GM23338 (cell line): Measurements from ENCODE around the gene PIBF1. TPM values are rescaled to one million over a fixed set of nuclear protein-coding genes. Genes with fewer than 3 reads are reported as not detected.

Source experiments
- ATAC-seq: fragments of 200-7000 bp; cut with Tn5 transposase; 3 replicates; pipeline ENCODE4 v1.9.1; 2020
- DNase-seq: peaks from one replicate; pipeline ENCODE4 v3.0.0-alpha.2; 2015; ENCODE audit warnings: low spot score
- H2AFZ ChIP-seq: fragments of 200-600 bp; sonication (generic); 2 replicates; pipeline ENCODE4 v1.8.0; 2016; ENCODE audit warnings: antibody characterized with exemption, mild to moderate bottlenecking, moderate library complexity
- H3F3A ChIP-seq: fragments of 200-600 bp; sonication (generic); replicated peaks from 2 replicates; pipeline ENCODE4 v1.8.0; 2017; ENCODE audit warnings: antibody characterized with exemption, mixed run types, low read depth
- H3K27ac ChIP-seq: fragments of 200-600 bp; sonication (generic); 2 replicates; pipeline ENCODE4 v1.6.1; 2016; ENCODE audit warnings: low read depth
- H3K27me3 ChIP-seq: fragments of 200-600 bp; sonication (generic); 2 replicates; pipeline ENCODE4 v1.8.0; 2016; ENCODE audit warnings: mild to moderate bottlenecking, mixed run types, moderate library complexity; ENCODE audit not compliant: insufficient read depth
- H3K36me3 ChIP-seq: fragments of 200-600 bp; sonication (generic); 2 replicates; pipeline ENCODE4 v1.8.0; 2016; ENCODE audit warnings: mild to moderate bottlenecking; ENCODE audit not compliant: insufficient read depth
- H3K4me1 ChIP-seq: fragments of 200-600 bp; sonication (generic); 2 replicates; pipeline ENCODE4 v1.8.0; 2016; ENCODE audit warnings: mild to moderate bottlenecking, moderate library complexity; ENCODE audit not compliant: insufficient read depth
- H3K4me2 ChIP-seq: fragments of 200-600 bp; sonication (generic); 2 replicates; pipeline ENCODE4 v1.7.1; 2017; ENCODE audit warnings: mixed run types
- H3K4me3 ChIP-seq: fragments of 200-600 bp; sonication (generic); 2 replicates; pipeline ENCODE4 v1.6.1; 2016; ENCODE audit warnings: mixed run types
- H3K79me2 ChIP-seq: fragments of 200-600 bp; sonication (generic); replicated peaks from 2 replicates; pipeline ENCODE4 v1.8.0; 2017; ENCODE audit warnings: mild to moderate bottlenecking; ENCODE audit not compliant: insufficient read depth
- H3K9me2 ChIP-seq: fragments of 200-600 bp; sonication (generic); 2 replicates; pipeline ENCODE4 v1.8.0; 2017; ENCODE audit not compliant: insufficient read depth
- H4K20me1 ChIP-seq: fragments of 200-600 bp; sonication (generic); replicated peaks from 2 replicates; pipeline ENCODE4 v1.8.0; 2017; ENCODE audit warnings: mild to moderate bottlenecking; ENCODE audit not compliant: insufficient read depth
- H3K27ac Mint-ChIP-seq: 2 replicates; pipeline ENCODE4 v1.8.0; 2020; ENCODE audit warnings: inconsistent platforms, mild to moderate bottlenecking, moderate library complexity, mixed read lengths
- H3K27me3 Mint-ChIP-seq: 3 replicates; pipeline ENCODE4 v1.8.0; 2022; ENCODE audit warnings: low read depth, mild to moderate bottlenecking, moderate library complexity, mixed read lengths, inconsistent platforms; ENCODE audit not compliant: insufficient read depth, poor library complexity
- H3K36me3 Mint-ChIP-seq: 3 replicates; pipeline ENCODE4 v1.8.0; 2021; ENCODE audit warnings: low read depth, mild to moderate bottlenecking, inconsistent platforms, moderate library complexity, mixed read lengths
- H3K4me1 Mint-ChIP-seq: 3 replicates; pipeline ENCODE4 v1.8.0; 2020; ENCODE audit warnings: mild to moderate bottlenecking, inconsistent platforms, mixed read lengths
- H3K4me3 Mint-ChIP-seq: 3 replicates; pipeline ENCODE4 v1.8.0; 2021; ENCODE audit warnings: moderate library complexity, mild to moderate bottlenecking, inconsistent platforms, mixed read lengths
- H3K9me3 Mint-ChIP-seq: 3 replicates; pipeline ENCODE4 v1.8.0; 2020; ENCODE audit warnings: moderate library complexity, mild to moderate bottlenecking, inconsistent platforms, mixed read lengths
- CREB1 ChIP-seq: fragments of 250-450 bp; sonication (Bioruptor Pico); IDR thresholded peaks from 2 replicates; pipeline ENCODE4 v1.5.0; 2020; ENCODE audit warnings: low read depth, mild to moderate bottlenecking, moderate library complexity
- ETS1 ChIP-seq: IDR thresholded peaks from 2 replicates; pipeline ENCODE4 v1.6.1; 2016; ENCODE audit warnings: antibody characterized with exemption
- JUNB ChIP-seq: IDR thresholded peaks from one replicate; pipeline ENCODE4 v1.6.1; 2016; ENCODE audit warnings: antibody characterized with exemption; ENCODE audit not compliant: unreplicated experiment
- NANOG ChIP-seq: IDR thresholded peaks from 2 replicates; pipeline ENCODE4 v1.6.1; 2016; ENCODE audit warnings: antibody characterized with exemption, borderline replicate concordance
- POLR2AphosphoS5 ChIP-seq: IDR thresholded peaks from 2 replicates; pipeline ENCODE4 v1.6.1; 2016; ENCODE audit warnings: antibody characterized with exemption, low read depth
- STAT1 ChIP-seq: IDR thresholded peaks from one replicate; pipeline ENCODE4 v1.6.1; 2016; ENCODE audit warnings: antibody characterized with exemption; ENCODE audit not compliant: unreplicated experiment
- ZNF462 ChIP-seq: fragments of 250-450 bp; sonication (Bioruptor Pico); IDR thresholded peaks from 2 replicates; pipeline ENCODE4 v1.5.0; 2020; ENCODE audit warnings: mild to moderate bottlenecking, moderate library complexity
- polyA plus RNA-seq: library from polyadenylated mRNA; unstranded; fragments of >200 nt; fragmentation: Nextera tagmentation; extraction: Ambion mirVana; gene quantifications from 2 replicates; pipeline ENCODE4 v1.2.1, GENCODE V29; 2016
- total RNA-seq: library from RNA; depleted of rRNA; stranded (reverse); fragments of >200 nt; shearing (Covaris generic); gene quantifications from 2 replicates; pipeline ENCODE4 v1.2.3, GENCODE V29; 2014
- TF ChIP-seq, protein P1 (sequence below): IDR thresholded peaks from one replicate; pipeline ENCODE4 v1.6.1; 2018; ENCODE audit warnings: antibody characterized with exemption; ENCODE audit not compliant: unreplicated experiment
- TF ChIP-seq, protein P2 (sequence below), 2 experiments: fragments of 200-600 bp in 1 of 2; sonication (generic) in 1 of 2; conservative IDR thresholded peaks; 2 replicates each; pipeline versions ENCODE4 v1.5.1 to v1.6.1; 2016 to 2017; ENCODE audit warnings: antibody characterized with exemption in 2 of 2, low read depth in 2 of 2, mild to moderate bottlenecking in 2 of 2, moderate library complexity in 1 of 2

PIBF1 gene
- total and polyA plus RNA-seq, 2 experiments from 2014 or later: 14.9 to 22.6 TPM

GRCh38 chr13:72823724-72824123 lies 41.8 kb downstream of the PIBF1 start (continued):
- TF ChIP-seq ZNF462 (CRISPR knock-in tag): no peak
- TF ChIP-seq CREB1 (CRISPR knock-in tag): no peak

DNA sequence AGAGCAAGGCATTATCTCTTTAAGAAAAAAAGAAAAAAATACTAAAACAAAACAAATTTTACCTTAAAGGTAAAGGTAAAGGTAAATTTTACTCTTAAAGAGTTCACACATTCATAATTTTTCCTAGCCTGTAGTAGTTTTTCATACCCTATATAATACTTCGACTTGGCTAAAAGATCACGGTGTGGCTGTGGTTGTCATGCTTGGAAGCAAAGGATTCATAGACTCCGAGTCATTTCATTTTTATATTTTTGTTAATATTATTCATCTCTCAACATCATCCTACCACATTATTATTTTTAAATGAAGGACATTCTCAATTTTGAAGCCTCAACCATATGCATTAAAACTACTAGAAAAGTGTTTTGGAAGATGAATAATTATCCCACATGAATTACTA lies 52.7 kb downstream of the PIBF1 start:
- H4K20me1 ChIP-seq: 0 out of 2 replicates have a peak, but pooled peaks cover 2% of the 10 kb centered on the region
- no peaks in the 10 kb centered on the region for H3K36me3 ChIP-seq
- H3K9me3 Mint-ChIP-seq: no peaks in the 10 kb centered on the region
- H3K27ac Mint-ChIP-seq: no peak overlapping the region
- H3K79me2 ChIP-seq: peaks cover 8% of the 10 kb centered on the region
- H3K36me3 Mint-ChIP-seq: peaks cover 19% of the 10 kb centered on the region
- H3K27me3 Mint-ChIP-seq: no peaks in the 10 kb centered on the region
- no peak for DNase-seq
- H3K4me1 ChIP-seq: no peaks in the 10 kb centered on the region
- no peak overlapping the region for H3K4me3 ChIP-seq
- no peak overlapping the region for H2AFZ ChIP-seq
- no peaks in the 10 kb centered on the region for H3K4me1 Mint-ChIP-seq
- H3F3A ChIP-seq: no peaks in the 10 kb centered on the region
- H3K27me3 ChIP-seq: no peaks in the 10 kb centered on the region
- no peak for ATAC-seq
- no peaks in the 10 kb centered on the region for H3K9me2 ChIP-seq
- H3K27ac ChIP-seq: no peak overlapping the region
- H3K4me2 ChIP-seq: no peak overlapping the region
- no peak overlapping the region for H3K4me3 Mint-ChIP-seq
- TF ChIP-seq, protein P1, sequence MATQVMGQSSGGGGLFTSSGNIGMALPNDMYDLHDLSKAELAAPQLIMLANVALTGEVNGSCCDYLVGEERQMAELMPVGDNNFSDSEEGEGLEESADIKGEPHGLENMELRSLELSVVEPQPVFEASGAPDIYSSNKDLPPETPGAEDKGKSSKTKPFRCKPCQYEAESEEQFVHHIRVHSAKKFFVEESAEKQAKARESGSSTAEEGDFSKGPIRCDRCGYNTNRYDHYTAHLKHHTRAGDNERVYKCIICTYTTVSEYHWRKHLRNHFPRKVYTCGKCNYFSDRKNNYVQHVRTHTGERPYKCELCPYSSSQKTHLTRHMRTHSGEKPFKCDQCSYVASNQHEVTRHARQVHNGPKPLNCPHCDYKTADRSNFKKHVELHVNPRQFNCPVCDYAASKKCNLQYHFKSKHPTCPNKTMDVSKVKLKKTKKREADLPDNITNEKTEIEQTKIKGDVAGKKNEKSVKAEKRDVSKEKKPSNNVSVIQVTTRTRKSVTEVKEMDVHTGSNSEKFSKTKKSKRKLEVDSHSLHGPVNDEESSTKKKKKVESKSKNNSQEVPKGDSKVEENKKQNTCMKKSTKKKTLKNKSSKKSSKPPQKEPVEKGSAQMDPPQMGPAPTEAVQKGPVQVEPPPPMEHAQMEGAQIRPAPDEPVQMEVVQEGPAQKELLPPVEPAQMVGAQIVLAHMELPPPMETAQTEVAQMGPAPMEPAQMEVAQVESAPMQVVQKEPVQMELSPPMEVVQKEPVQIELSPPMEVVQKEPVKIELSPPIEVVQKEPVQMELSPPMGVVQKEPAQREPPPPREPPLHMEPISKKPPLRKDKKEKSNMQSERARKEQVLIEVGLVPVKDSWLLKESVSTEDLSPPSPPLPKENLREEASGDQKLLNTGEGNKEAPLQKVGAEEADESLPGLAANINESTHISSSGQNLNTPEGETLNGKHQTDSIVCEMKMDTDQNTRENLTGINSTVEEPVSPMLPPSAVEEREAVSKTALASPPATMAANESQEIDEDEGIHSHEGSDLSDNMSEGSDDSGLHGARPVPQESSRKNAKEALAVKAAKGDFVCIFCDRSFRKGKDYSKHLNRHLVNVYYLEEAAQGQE: no peak
- TF ChIP-seq STAT1 (no peak), CREB1 (CRISPR knock-in tag) (no peak), ETS1 (no peak), NANOG (no peak), POLR2AphosphoS5 (no peak), JUNB (no peak)
- TF ChIP-seq, protein P2, sequence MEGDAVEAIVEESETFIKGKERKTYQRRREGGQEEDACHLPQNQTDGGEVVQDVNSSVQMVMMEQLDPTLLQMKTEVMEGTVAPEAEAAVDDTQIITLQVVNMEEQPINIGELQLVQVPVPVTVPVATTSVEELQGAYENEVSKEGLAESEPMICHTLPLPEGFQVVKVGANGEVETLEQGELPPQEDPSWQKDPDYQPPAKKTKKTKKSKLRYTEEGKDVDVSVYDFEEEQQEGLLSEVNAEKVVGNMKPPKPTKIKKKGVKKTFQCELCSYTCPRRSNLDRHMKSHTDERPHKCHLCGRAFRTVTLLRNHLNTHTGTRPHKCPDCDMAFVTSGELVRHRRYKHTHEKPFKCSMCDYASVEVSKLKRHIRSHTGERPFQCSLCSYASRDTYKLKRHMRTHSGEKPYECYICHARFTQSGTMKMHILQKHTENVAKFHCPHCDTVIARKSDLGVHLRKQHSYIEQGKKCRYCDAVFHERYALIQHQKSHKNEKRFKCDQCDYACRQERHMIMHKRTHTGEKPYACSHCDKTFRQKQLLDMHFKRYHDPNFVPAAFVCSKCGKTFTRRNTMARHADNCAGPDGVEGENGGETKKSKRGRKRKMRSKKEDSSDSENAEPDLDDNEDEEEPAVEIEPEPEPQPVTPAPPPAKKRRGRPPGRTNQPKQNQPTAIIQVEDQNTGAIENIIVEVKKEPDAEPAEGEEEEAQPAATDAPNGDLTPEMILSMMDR (conservative IDR thresholded peaks at IDR 0.05; ENCODE audit: low read depth in 2 of 2): no peak
